ENCODE results near the gene VWA3A. TPM values are rescaled to one million over a fixed set of nuclear protein-coding genes. Genes with fewer than 3 reads are reported as not detected.

Gene VWA3A
- polyA plus RNA-seq, 1 donor from 2014 or later: not detected

- H3K27ac Mint-ChIP-seq: no peak overlapping the region
- peaks cover 3 to 4% (median 4%) of the 10 kb centered on the region in 3 donors for H3K4me1 Mint-ChIP-seq
- H3K4me3 Mint-ChIP-seq: no peak overlapping the region
- no peaks in the 10 kb centered on the region for H3K27me3 Mint-ChIP-seq
- H3K36me3 Mint-ChIP-seq: peaks cover 2% of the 10 kb centered on the region
- no peaks in the 10 kb centered on the region for H3K9me3 Mint-ChIP-seq
Measured at GRCh38 chr16:22075043-22075757, 17.1 kb upstream of the VWA3A start.

- peaks cover 2% of the 10 kb centered on the region for H3K36me3 Mint-ChIP-seq
- no peaks in the 10 kb centered on the region for H3K9me3 Mint-ChIP-seq
- H3K27me3 Mint-ChIP-seq: no peaks in the 10 kb centered on the region
- H3K4me3 Mint-ChIP-seq: no peak overlapping the region
- no peak overlapping the region for H3K27ac Mint-ChIP-seq
- peaks cover 3 to 4% (median 4%) of the 10 kb centered on the region in 3 donors for H3K4me1 Mint-ChIP-seq
Measured at GRCh38 chr16:22075776-22076175, 16.6 kb upstream of the VWA3A start.

GRCh38 chr16:22077700-22078313 is 14.5 kb upstream of the VWA3A start:
- no peaks in the 10 kb centered on the region for H3K27me3 Mint-ChIP-seq
- H3K9me3 Mint-ChIP-seq: no peaks in the 10 kb centered on the region
- H3K4me3 Mint-ChIP-seq: no peak overlapping the region
- no peak overlapping the region for H3K27ac Mint-ChIP-seq
- peaks cover 3 to 4% (median 4%) of the 10 kb centered on the region in 3 donors for H3K4me1 Mint-ChIP-seq
- H3K36me3 Mint-ChIP-seq: peaks cover 2% of the 10 kb centered on the region

- no peaks in the 10 kb centered on the region for H3K9me3 Mint-ChIP-seq
- peaks cover 2 to 4% (median 4%) of the 10 kb centered on the region in 3 donors for H3K4me1 Mint-ChIP-seq
- no peaks in the 10 kb centered on the region for H3K27me3 Mint-ChIP-seq
- H3K4me3 Mint-ChIP-seq: no peak overlapping the region
- no peak overlapping the region for H3K27ac Mint-ChIP-seq
- H3K36me3 Mint-ChIP-seq: peaks cover 2% of the 10 kb centered on the region
Measured at GRCh38 chr16:22078656-22079055, 13.7 kb upstream of the VWA3A start.

GRCh38 chr16:22081050-22081449 is 11.3 kb upstream of the VWA3A start:
- Mint-ChIP-seq H3K4me3 (no peak overlapping the region), H3K4me1 (peaks cover 0 to 4% (median 4%) of the 10 kb centered on the region in 3 donors), H3K36me3 (peaks cover 4% of the 10 kb centered on the region), H3K9me3 (no peaks in the 10 kb centered on the region), H3K27me3 (no peaks in the 10 kb centered on the region), H3K27ac (no peak overlapping the region)

GRCh38 chr16:22086440-22086839 is 5.9 kb upstream of the VWA3A start:
- peak overlapping the region in 1 of 4 donors; percentile 63 for H3K4me3 Mint-ChIP-seq

GRCh38 chr16:22088642-22089041 is 3.7 kb upstream of the VWA3A start:
- H3K27me3 Mint-ChIP-seq: no peaks in the 10 kb centered on the region
- H3K4me3 Mint-ChIP-seq: no peak overlapping the region
- H3K4me1 Mint-ChIP-seq: peaks cover 0 to 1% (median 0%) of the 10 kb centered on the region in 3 donors
- H3K36me3 Mint-ChIP-seq: peaks cover 7% of the 10 kb centered on the region
- H3K27ac Mint-ChIP-seq: no peak overlapping the region
- H3K9me3 Mint-ChIP-seq: no peaks in the 10 kb centered on the region

More at GRCh38 chr16:22086440-22086839, 5.9 kb upstream of the VWA3A start:
- H3K9me3 Mint-ChIP-seq: no peaks in the 10 kb centered on the region
- no peak overlapping the region for H3K27ac Mint-ChIP-seq
- H3K36me3 Mint-ChIP-seq: peaks cover 5% of the 10 kb centered on the region
- no peaks in the 10 kb centered on the region for H3K27me3 Mint-ChIP-seq
- H3K4me1 Mint-ChIP-seq: peaks cover 0 to 1% (median 0%) of the 10 kb centered on the region in 3 donors

- Mint-ChIP-seq H3K4me1 (peaks cover 0 to 1% (median 0%) of the 10 kb centered on the region in 3 donors), H3K9me3 (no peaks in the 10 kb centered on the region), H3K27me3 (peaks cover under 1% of the 10 kb centered on the region), H3K27ac (no peak overlapping the region), H3K4me3 (no peak overlapping the region), H3K36me3 (peaks cover 7% of the 10 kb centered on the region)
Measured at GRCh38 chr16:22089910-22090309, 2.4 kb upstream of the VWA3A start.

GRCh38 chr16:22091721-22092120 is 620 bp upstream of the VWA3A start:
- H3K36me3 Mint-ChIP-seq: peaks cover 2% of the 10 kb centered on the region
- H3K9me3 Mint-ChIP-seq: no peaks in the 10 kb centered on the region
- H3K27me3 Mint-ChIP-seq: peaks cover 5% of the 10 kb centered on the region
- peaks cover 0 to 1% (median 0%) of the 10 kb centered on the region in 3 donors for H3K4me1 Mint-ChIP-seq
- H3K4me3 Mint-ChIP-seq: no peak overlapping the region
- no peak overlapping the region for H3K27ac Mint-ChIP-seq

GRCh38 chr16:22093331-22093730 is 990 bp downstream of the VWA3A start:
- peaks cover 0 to 1% (median 0%) of the 10 kb centered on the region in 3 donors for H3K4me1 Mint-ChIP-seq
- peaks cover 13% of the 10 kb centered on the region for H3K27me3 Mint-ChIP-seq
- no peaks in the 10 kb centered on the region for H3K9me3 Mint-ChIP-seq
- H3K4me3 Mint-ChIP-seq: no peak overlapping the region
- H3K27ac Mint-ChIP-seq: no peak overlapping the region
- peaks cover 2% of the 10 kb centered on the region for H3K36me3 Mint-ChIP-seq

GRCh38 chr16:22093996-22094395 is 1.7 kb downstream of the VWA3A start:
- no peaks in the 10 kb centered on the region for H3K9me3 Mint-ChIP-seq
- peak overlapping the region in 1 of 3 donors; percentile 23 for H3K27ac Mint-ChIP-seq
- no peak overlapping the region for H3K4me3 Mint-ChIP-seq
- H3K4me1 Mint-ChIP-seq: peaks cover 0 to 3% (median 2%) of the 10 kb centered on the region in 3 donors
- peaks cover 17% of the 10 kb centered on the region for H3K27me3 Mint-ChIP-seq
- H3K36me3 Mint-ChIP-seq: peaks cover 2% of the 10 kb centered on the region

- H3K4me1 Mint-ChIP-seq: peaks cover 0 to 3% (median 3%) of the 10 kb centered on the region in 3 donors
- H3K4me3 Mint-ChIP-seq: peak overlapping the region in 1 of 4 donors; percentile 33
Measured at GRCh38 chr16:22098405-22099255, 6.3 kb downstream of the VWA3A start.

GRCh38 chr16:22099256-22099975 is 7.1 kb downstream of the VWA3A start:
- Mint-ChIP-seq H3K4me1 (peaks cover 0 to 3% (median 3%) of the 10 kb centered on the region in 3 donors), H3K27ac (no peak overlapping the region), H3K4me3 (no peak overlapping the region), H3K27me3 (peaks cover 18% of the 10 kb centered on the region), H3K9me3 (no peaks in the 10 kb centered on the region), H3K36me3 (no peaks in the 10 kb centered on the region)

More at GRCh38 chr16:22098405-22099255, 6.3 kb downstream of the VWA3A start:
- Mint-ChIP-seq H3K9me3 (no peaks in the 10 kb centered on the region), H3K27ac (no peak overlapping the region), H3K36me3 (no peaks in the 10 kb centered on the region), H3K27me3 (peaks cover 18% of the 10 kb centered on the region)

- Mint-ChIP-seq H3K36me3 (no peaks in the 10 kb centered on the region), H3K27ac (no peak overlapping the region), H3K27me3 (peaks cover 17% of the 10 kb centered on the region), H3K9me3 (no peaks in the 10 kb centered on the region), H3K4me3 (no peak overlapping the region), H3K4me1 (peaks cover 0 to 3% (median 3%) of the 10 kb centered on the region in 3 donors)
Measured at GRCh38 chr16:22103441-22103840, 11.1 kb downstream of the VWA3A start.
